GM15510 (cell line): ENCODE results near the gene ZNF778.

Experiments
- POLR2A ChIP-seq: IDR thresholded peaks from 3 replicates; pipeline ENCODE4 v1.6.1; 2011; ENCODE audit warnings: borderline replicate concordance; ENCODE audit not compliant: insufficient read length; ENCODE audit errors: extremely low read depth

The ZNF778 gene

DNA sequence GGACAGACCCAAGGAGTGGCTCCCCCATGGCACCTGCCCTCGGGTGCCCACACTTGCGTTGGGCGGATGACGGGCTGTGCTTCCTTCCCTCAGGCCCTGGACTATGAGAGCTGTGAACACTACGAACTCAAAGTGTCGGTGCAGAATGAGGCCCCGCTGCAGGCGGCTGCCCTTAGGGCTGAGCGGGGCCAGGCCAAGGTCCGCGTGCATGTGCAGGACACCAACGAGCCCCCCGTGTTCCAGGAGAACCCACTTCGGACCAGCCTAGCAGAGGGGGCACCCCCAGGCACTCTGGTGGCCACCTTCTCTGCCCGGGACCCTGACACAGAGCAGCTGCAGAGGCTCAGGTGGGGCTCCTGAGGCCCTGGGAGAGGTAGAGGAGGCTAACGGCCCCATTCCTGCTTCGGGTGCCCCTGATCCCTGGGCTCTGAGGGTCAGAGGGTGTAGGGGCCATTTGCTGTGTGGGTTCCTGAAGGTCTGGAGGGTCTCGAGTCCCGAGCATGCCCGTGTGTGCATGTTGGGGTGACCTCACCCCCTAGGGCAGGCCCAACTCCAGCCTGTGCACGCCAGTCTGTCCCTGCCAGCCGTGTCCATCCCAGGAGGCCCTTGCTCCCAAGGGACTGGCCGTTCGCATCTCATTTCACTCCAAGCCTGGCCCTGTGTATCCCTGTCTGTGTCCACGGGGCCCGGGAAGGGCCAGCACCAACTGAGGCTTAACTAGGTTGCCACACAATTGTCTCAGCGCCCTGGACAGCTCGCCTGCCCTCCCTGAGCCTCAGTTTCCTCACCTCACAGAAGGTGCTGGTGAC, 27.1 kb upstream of the ZNF778 start:
- no peak for TF ChIP-seq POLR2A

DNA sequence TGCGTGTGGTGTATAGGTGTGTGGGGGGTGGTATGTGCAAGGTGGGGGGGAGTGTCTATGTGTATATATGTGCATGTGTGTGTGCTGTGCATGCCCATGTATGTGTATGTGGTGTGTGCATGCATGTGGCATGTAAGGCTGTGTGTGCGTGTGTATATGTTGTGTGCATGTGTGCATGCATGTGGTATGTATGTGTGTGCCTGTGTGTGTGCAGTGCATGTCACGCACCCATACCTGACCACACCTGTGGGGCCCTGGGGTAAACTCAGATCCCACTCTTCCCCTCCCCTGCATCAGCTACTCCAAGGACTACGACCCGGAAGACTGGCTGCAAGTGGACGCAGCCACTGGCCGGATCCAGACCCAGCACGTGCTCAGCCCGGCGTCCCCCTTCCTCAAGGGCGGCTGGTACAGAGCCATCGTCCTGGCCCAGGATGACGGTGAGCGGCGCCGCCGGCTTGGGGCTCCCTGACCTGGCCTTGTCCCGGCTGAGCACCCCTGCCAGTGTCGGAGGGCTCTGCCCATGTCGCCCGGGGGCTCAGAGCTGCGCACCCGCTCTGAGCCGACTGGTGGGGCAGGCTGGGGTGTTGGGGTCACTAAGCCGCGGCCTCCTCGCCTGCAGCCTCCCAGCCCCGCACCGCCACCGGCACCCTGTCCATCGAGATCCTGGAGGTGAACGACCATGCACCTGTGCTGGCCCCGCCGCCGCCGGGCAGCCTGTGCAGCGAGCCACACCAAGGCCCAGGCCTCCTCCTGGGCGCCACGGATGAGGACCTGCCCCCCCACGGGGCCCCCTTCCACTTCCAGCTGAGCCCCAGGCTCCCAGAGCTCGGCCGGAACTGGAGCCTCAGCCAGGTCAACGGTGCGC, 26.2 kb upstream of the ZNF778 start:
- TF ChIP-seq POLR2A = no peak

DNA sequence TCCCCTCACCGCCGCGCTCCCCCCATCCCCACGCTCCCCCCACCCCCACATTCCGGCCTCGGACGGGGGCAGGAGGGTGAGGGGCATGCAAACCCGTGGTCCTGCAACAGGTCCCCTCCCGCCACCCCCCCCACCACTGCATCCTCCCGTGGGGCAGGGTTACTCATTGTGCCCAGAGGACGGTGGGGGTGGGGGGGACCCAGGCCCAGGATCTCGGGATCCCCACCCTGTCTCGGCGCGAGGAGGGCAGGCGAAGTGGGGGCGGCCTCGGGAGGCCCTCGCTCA, 25.7 kb upstream of the ZNF778 start:
- no peak for TF ChIP-seq POLR2A

DNA sequence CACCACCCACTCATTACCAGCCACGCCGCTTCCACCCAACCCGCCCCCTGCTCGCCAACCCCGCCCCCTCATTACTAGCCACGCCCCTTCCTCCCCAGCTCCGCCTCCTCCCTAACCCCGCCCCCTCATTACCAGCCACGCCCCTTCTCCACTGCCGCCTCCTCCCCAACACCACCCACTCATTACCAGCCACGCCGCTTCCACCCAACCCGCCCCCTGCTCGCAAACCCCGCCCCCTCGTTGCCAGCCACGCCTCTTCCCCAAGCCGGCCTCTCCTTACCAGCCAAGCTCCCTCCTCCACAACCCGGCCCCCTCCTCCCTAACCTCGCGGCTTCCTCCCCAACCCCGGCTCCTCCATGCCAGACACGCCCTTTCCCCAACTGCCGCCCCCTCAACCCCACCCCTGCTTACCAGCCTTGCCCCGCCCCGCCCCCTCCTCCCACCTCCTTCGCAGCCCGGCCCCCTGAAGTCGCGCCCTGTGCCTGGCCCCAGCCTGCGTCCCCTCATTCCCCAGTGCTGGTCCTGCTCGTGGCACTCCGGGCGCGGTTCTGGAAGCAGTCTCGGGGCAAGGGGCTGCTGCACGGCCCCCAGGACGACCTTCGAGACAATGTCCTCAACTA, 24.4 kb upstream of the ZNF778 start:
- no peak for TF ChIP-seq POLR2A

DNA sequence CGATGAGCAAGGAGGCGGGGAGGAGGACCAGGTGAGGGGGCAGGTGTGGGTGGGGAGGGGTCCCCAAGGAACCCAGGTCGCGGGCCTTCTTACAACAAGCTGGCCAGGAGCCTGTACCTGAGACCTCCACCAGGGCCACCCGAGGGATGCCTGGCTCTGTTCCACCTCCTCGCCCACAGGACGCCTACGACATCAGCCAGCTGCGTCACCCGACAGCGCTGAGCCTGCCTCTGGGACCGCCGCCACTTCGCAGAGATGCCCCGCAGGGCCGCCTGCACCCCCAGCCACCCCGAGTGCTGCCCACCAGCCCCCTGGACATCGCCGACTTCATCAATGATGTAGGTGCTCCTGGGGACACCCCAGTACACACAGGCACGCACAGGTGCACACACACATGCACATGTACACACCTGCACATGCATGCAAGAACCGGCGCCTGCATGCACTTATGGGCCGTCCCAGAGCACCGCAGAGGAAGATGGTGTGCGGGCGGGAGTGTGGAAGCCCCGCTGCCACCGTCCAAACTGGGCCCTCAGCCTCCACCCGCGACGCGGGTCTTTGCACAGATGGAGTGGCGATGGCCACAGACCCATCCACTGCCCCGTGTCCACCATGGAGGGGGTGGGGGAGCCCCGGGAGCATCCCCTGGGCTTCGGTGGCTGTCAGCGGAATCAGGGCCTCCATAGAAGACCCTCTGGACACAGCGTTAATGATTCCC, 23.8 kb upstream of the ZNF778 start:
- no peak for TF ChIP-seq POLR2A

DNA sequence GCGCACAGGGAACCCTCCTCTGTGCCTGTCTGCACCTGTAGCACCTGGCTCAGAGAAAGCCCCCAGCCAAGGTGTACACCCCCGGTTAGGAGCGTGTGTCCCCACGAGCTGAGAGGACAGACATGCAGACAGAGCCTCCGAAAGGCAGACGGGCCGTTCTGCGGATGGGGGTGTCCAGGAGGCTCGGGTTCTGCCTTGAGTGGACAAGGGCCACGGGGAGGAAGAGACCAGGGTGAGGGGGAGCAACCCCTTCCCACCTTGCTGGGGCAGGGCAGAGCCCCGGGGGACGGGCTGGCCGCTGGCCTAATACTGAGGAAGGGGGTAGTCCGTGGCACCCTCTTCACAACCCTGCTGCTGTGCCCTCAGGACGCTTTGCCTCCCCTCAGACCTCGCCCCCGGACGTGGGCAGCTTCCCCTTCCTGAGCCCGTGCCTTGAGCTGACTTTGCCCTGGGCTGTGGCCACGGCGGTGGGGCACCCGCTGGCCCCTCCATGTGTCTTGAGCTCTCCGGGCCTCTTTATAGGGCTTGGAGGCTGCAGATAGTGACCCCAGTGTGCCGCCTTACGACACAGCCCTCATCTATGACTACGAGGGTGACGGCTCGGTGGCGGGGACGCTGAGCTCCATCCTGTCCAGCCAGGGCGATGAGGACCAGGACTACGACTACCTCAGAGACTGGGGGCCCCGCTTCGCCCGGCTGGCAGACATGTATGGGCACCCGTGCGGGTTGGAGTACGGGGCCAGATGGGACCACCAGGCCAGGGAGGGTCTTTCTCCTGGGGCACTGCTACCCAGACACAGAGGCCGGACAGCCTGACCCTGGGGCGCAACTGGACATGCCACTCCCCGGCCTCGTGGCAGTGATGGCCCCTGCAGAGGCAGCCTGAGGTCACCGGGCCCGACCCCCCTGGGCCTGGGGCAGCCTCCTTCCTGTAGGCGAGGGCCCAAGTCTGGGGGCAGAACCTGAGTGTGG, 22.9 kb upstream of the ZNF778 start:
- no peak for TF ChIP-seq POLR2A

DNA sequence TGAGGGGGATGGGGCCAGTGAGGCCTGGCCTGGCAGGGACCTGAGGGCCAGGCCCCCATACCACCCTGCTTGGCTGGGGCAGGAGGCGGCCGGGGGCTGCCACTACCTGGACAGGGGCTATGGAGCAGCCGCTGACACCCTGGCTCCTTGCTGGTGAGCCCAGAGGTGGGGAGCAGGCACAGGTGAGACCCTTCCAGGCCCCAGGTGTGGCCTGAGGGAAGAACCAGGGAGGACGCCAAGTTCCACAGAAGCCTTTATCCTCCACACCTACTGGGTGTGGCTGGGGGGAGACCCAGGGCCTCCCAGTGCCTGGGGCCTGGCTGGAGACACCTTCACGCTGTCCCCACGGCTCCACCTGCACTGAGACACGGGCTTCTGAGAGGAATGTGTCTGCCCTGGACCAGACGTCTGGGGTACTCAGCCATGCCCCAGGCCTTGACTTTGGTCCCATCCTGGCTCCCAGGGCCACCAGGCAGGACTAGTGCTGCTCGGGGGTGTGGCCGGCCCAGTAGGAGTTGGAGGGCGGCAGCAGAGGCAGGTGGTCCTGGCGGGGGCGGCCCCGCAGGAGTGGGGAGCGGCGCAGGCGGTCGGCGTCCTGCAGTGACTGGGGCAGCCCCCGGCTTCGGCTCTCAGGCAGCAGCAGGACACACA, 21.9 kb upstream of the ZNF778 start:
- no peak for TF ChIP-seq POLR2A

DNA sequence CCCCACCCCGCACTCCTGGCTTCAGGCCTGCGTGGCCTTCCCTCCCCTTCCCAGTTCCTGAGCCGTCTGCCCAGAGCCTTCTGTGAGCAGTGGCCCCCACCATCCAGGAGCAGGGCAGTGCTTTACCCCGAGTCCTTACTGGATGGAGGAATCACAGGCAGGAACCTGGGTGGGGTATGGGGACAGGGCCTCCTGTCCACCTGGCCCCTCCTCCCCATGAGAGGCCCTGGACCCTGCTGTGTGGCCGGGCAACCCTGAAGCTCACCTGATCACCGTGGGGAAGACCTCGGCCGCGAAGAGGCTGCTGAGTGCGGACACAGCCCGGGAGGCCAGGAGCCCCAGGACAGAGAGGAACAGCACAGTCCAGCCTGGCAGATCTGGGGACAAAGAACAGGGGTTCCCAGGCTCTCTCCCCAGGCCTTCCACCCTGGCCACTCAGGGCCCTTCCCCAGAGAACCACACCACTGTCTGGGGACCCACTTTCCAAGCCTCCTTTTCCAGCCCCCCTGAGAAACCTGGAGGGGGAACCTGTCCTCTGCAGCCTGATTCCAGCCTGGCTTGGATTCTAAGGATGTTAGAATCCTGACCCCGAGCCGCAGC, 20.4 kb upstream of the ZNF778 start:
- TF ChIP-seq POLR2A = no peak

DNA sequence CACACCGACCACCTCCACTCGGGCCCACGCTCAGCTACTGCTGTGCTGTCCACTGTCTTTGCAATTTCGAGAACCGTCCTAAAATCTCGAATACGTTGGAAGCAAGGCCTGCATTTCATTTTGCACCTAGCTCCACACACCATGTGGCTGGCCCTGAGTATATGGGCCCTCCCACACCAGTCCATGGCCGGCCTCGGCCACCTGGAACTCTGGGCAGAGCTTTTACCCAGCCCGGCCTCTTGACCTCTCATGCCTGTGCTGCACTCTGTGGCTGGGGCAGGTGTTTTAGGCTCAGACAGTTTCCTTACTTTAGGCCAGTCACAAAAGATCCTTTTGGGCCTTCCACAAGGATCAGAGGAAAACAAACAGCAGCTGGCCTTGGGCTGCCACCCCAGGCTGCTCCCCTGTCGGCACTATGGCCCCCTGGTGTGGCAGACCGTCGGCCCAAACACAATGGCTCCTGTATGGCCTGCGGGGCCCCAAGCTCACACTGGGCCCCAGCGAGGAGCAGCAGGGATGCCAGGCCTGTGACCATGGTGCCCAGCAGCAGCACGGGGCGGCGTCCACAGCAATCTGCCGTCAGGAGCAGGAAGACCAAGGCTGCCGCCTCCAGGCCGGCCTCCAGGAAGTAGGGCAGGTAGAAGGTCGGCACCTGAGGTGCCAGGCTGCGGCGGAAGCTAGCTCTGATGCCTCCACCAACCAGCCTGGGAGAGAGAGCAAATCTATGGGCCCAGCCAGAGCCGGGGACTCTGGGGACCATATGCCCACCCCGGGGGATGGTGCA, 19.7 kb upstream of the ZNF778 start:
- no peak for TF ChIP-seq POLR2A

DNA sequence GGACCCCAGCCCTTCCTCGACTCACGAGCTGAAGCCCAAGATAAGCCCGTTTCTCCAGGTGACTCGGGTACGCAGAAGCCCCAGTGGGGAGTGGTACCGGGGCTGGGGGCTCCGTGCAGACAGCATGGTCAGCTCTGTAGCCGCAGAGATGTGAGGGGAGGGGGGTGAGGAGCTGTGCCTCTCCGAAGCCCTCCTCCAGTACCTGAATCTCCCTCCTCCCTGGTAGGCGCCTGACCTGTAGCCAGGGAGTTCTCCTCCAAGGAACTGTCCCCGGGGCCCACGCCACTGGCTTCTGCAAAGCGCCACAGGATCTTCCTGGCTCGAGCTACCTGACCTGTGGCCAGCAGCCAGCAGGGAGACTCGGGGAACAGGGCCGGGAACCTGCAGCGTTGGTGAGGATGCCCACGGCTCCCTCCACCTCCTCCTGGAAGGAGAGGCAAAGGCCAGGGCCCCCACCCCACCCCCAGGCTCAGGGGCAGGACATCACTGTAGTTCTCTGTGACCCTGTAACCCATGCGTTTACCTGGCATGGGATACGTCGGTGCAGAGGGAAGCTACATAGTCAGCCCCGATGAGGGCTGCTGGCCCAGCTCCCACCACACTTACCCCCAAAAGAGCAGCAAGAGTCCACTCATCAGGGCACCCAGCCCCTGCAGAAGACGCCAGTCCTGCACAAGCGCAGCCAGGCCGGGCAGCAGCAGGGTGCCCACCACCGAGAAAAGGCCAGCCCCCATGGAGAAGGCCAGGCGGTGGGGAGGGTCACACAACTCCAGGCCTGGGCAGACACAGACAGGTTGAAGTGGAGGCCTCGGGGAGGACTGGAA, 18.9 kb upstream of the ZNF778 start:
- TF ChIP-seq POLR2A = no peak
